Umbilical cord (tissue), 2 donors: Measurements from ENCODE around the gene ARL16. TPM values are rescaled to one million over a fixed set of nuclear protein-coding genes. Genes with fewer than 3 reads are reported as not detected.
"Not testable (repeated sequence)": the region's sequence is repeated elsewhere in the genome, so short reads cannot be mapped to it uniquely, and the experiment has no call there.

Source experiments
- DNase-seq: peaks from one replicate; pipeline ENCODE4 v3.0.0-alpha.2; 2015; ENCODE audit warnings: low spot score
- total RNA-seq: library from RNA; depleted of rRNA; stranded (reverse); fragments of >200 nt; gene quantifications from one replicate; pipeline ENCODE4 v1.2.3, GENCODE V29; 2014; ENCODE audit warnings: low replicate concordance; ENCODE audit not compliant: insufficient read depth

Gene ARL16
- total RNA-seq, 1 donor from 2014 or later, result 21.2 TPM

- DNase-seq, result no peak
Measured at GRCh38 chr17:81696218-81696941, 12.8 kb upstream of the ARL16 start.

- no peak for DNase-seq
Measured at GRCh38 chr17:81695801-81696200, 12.2 kb upstream of the ARL16 start.

GRCh38 chr17:81695211-81695610, 11.6 kb upstream of the ARL16 start:
- no peak for DNase-seq

GRCh38 chr17:81694810-81695209, 11.2 kb upstream of the ARL16 start:
- DNase-seq, result no peak

GRCh38 chr17:81693509-81694210, 10.1 kb upstream of the ARL16 start:
- DNase-seq, result no peak

- DNase-seq, result no peak
Measured at GRCh38 chr17:81691608-81692007, 8.0 kb upstream of the ARL16 start.

- no peak for DNase-seq
Measured at GRCh38 chr17:81691196-81691595, 7.6 kb upstream of the ARL16 start.

- no peak for DNase-seq
Measured at GRCh38 chr17:81690549-81690948, 7.0 kb upstream of the ARL16 start.

GRCh38 chr17:81690066-81690465, 6.5 kb upstream of the ARL16 start:
- no peak for DNase-seq

- DNase-seq, result no peak
Measured at GRCh38 chr17:81688616-81689015, 5.0 kb upstream of the ARL16 start.

GRCh38 chr17:81687770-81688541, 4.4 kb upstream of the ARL16 start:
- DNase-seq, result no peak

GRCh38 chr17:81686614-81687013, 3.0 kb upstream of the ARL16 start:
- no peak for DNase-seq

- no peak for DNase-seq
Measured at GRCh38 chr17:81685108-81685507, 1.5 kb upstream of the ARL16 start.

GRCh38 chr17:81684442-81684911, 880 bp upstream of the ARL16 start:
- DNase-seq, result no peak

- DNase-seq, result no peak
Measured at GRCh38 chr17:81683208-81683583, 401 bp downstream of the ARL16 start.

GRCh38 chr17:81682565-81683207, 911 bp downstream of the ARL16 start:
- DNase-seq, result no peak

GRCh38 chr17:81681672-81682071, 1.9 kb downstream of the ARL16 start:
- DNase-seq, result no peak

GRCh38 chr17:81680150-81680549, 3.4 kb downstream of the ARL16 start:
- no peak for DNase-seq

- no peak for DNase-seq
Measured at GRCh38 chr17:81676906-81677305, 6.7 kb downstream of the ARL16 start.

GRCh38 chr17:81675515-81676221, 7.9 kb downstream of the ARL16 start:
- not testable (repeated sequence) for DNase-seq

GRCh38 chr17:81673561-81674258, 9.9 kb downstream of the ARL16 start:
- DNase-seq, result no peak
